ENCODE results near the gene PI4KA.

PI4KA gene

GRCh38 chr22:20858615-20859416, at the start of gene PI4KA, which contains the start of gene SNAP29:
Gene PI4KA, minus strand, starts transcription at chr22:20858811. Its CDS starts 86 bp downstream, at chr22:20858725.
Gene SNAP29, plus strand, starts transcription at chr22:20859007. Its CDS starts 104 bp downstream, at chr22:20859111.
- peaks cover 4% of the 10 kb centered on the region for H3K36me3 ChIP-seq
- H3K27ac ChIP-seq = peak within 1 kb of the TSS; percentile 80
- no peaks in the 10 kb centered on the region for H3K9me3 ChIP-seq (ENCODE audit: severe bottlenecking)
- TF ChIP-seq CTCF (IDR thresholded peaks at IDR 0.05; ENCODE audit: low read depth, low read length) = 0 out of 2 replicates have a peak, but pooled peaks have one; percentile 3
- H3K4me3 ChIP-seq (ENCODE audit: low read depth, low read length) = peak within 1 kb of the TSS; percentile 68
- H3K27me3 ChIP-seq (ENCODE audit: insufficient read depth, low read depth, severe bottlenecking) = no peaks in the 10 kb centered on the region
- DNase-seq = peak; percentile 99

GRCh38 chr22:20906387-20906767, 47.8 kb upstream of the PI4KA start:
- Histone ChIP-seq H3K9me3 (ENCODE audit: severe bottlenecking) (no peaks in the 10 kb centered on the region), H3K36me3 (no peaks in the 10 kb centered on the region), H3K27me3 (ENCODE audit: insufficient read depth, low read depth, severe bottlenecking) (no peaks in the 10 kb centered on the region), H3K27ac (no peak overlapping the region), H3K4me3 (ENCODE audit: low read depth, low read length) (no peak overlapping the region)
- no peak for DNase-seq
- no peak for TF ChIP-seq CTCF (IDR thresholded peaks at IDR 0.05; ENCODE audit: low read depth, low read length)

GRCh38 chr22:20905415-20906386, 47.1 kb upstream of the PI4KA start:
- Histone ChIP-seq H3K27me3 (ENCODE audit: insufficient read depth, low read depth, severe bottlenecking) (no peaks in the 10 kb centered on the region), H3K9me3 (ENCODE audit: severe bottlenecking) (no peaks in the 10 kb centered on the region), H3K4me3 (ENCODE audit: low read depth, low read length) (no peak overlapping the region), H3K27ac (no peak overlapping the region), H3K36me3 (no peaks in the 10 kb centered on the region)
- no peak for TF ChIP-seq CTCF (IDR thresholded peaks at IDR 0.05; ENCODE audit: low read depth, low read length)
- no peak for DNase-seq

GRCh38 chr22:20904980-20905355, 46.4 kb upstream of the PI4KA start:
- no peak overlapping the region for H3K4me3 ChIP-seq (ENCODE audit: low read depth, low read length)
- no peak overlapping the region for H3K27ac ChIP-seq
- TF ChIP-seq CTCF (IDR thresholded peaks at IDR 0.05; ENCODE audit: low read depth, low read length) = no peak

GRCh38 chr22:20904008-20904979, 45.7 kb upstream of the PI4KA start:
- Histone ChIP-seq H3K9me3 (ENCODE audit: severe bottlenecking) (no peaks in the 10 kb centered on the region), H3K27ac (no peak overlapping the region), H3K27me3 (ENCODE audit: insufficient read depth, low read depth, severe bottlenecking) (no peaks in the 10 kb centered on the region), H3K4me3 (ENCODE audit: low read depth, low read length) (no peak overlapping the region), H3K36me3 (no peaks in the 10 kb centered on the region)
- no peak for DNase-seq
- TF ChIP-seq CTCF (IDR thresholded peaks at IDR 0.05; ENCODE audit: low read depth, low read length) = no peak

More at GRCh38 chr22:20904980-20905355, 46.4 kb upstream of the PI4KA start:
- no peaks in the 10 kb centered on the region for H3K27me3 ChIP-seq (ENCODE audit: insufficient read depth, low read depth, severe bottlenecking)
- H3K36me3 ChIP-seq = no peaks in the 10 kb centered on the region
- DNase-seq = no peak
- no peaks in the 10 kb centered on the region for H3K9me3 ChIP-seq (ENCODE audit: severe bottlenecking)

Data from WERI-Rb-1 (cell line).